GM12878 (cell line): ENCODE measurements around the gene NOL3. TPM values are rescaled to one million over a fixed set of nuclear protein-coding genes. Genes with fewer than 3 reads are reported as not detected.

Experiments used
- ATAC-seq: fragments of 200-7000 bp; cut with Tn5 transposase; 3 replicates; pipeline ENCODE4 v1.9.1; 2020; ENCODE audit warnings: mild to moderate bottlenecking, moderate library complexity
- BruUV-seq: library from RNA; stranded (reverse); fragments of 400-500 nt; replicated peaks from 2 replicates; lab custom pipeline; 2021; lab: Mats Ljungman, UMichigan
- CTCF ChIA-PET: fragments of 300-600 bp; sonication (Branson Sonifier 250); formaldehyde crosslinking; extraction: SDS; loops from one replicate; lab custom pipeline; 2021; ENCODE audit warnings: inconsistent platforms; lab: Yijun Ruan, JAX
- POLR2A ChIA-PET: fragments of 350-600 bp; formaldehyde crosslinking; extraction: SDS; loops from one replicate; lab custom pipeline; 2021; ENCODE audit warnings: inconsistent platforms; lab: Charles Lee
- RAD21 ChIA-PET: fragments of 300-600 bp; sonication (Branson Sonifier 250); formaldehyde crosslinking; loops from one replicate; lab custom pipeline; 2023; ENCODE audit warnings: antibody characterized with exemption; ENCODE audit not compliant: unreplicated experiment; lab: Charles Lee
- SMC1A ChIA-PET: fragments of 300-600 bp; sonication (Branson Sonifier 250); formaldehyde crosslinking; loops from one replicate; lab custom pipeline; 2023; ENCODE audit not compliant: unreplicated experiment, uncharacterized antibody; lab: Charles Lee
- DNase-seq: peaks from one replicate; pipeline ENCODE4 v3.0.0-alpha.2; 2011; ENCODE audit warnings: low read depth, low spot score
- FAIRE-seq: peaks from 3 replicates; lab custom pipeline; 2011; peaks lifted over from hg19 to GRCh38; lab: Jason Lieb, UNC
- H2AFZ ChIP-seq: 2 replicates; pipeline ENCODE4 v1.6.0; 2011; ENCODE audit warnings: low read depth, low read length, control low read depth; ENCODE audit not compliant: control insufficient read depth
- H3K27ac ChIP-seq: 2 replicates; pipeline ENCODE4 v1.5.1; 2011; ENCODE audit warnings: control low read depth; ENCODE audit not compliant: control insufficient read depth, insufficient read depth
- H3K27me3 ChIP-seq, 2 experiments: replicated peaks in 1 of 2; 2 replicates each; pipeline versions ENCODE4 v1.6.0 to v1.6.1; 2011; ENCODE audit warnings: low read length in 1 of 2; ENCODE audit not compliant: control insufficient read depth in 2 of 2, insufficient read depth in 2 of 2
- H3K36me3 ChIP-seq, 2 experiments: 2 replicates each; pipeline ENCODE4 v1.5.1; 2011; ENCODE audit warnings: low read length in 1 of 2; ENCODE audit not compliant: control insufficient read depth in 2 of 2, insufficient read depth in 2 of 2
- H3K4me1 ChIP-seq: 2 replicates; pipeline ENCODE4 v1.6.1; 2011; ENCODE audit warnings: mild to moderate bottlenecking, low read length, moderate library complexity, mixed read lengths; ENCODE audit not compliant: control insufficient read depth, insufficient read depth
- H3K4me2 ChIP-seq: 2 replicates; pipeline ENCODE4 v1.6.0; 2011; ENCODE audit warnings: control low read depth; ENCODE audit not compliant: control insufficient read depth, insufficient read depth
- H3K4me3 ChIP-seq: fragments of 200-600 bp; sonication (generic); 2 replicates; pipeline ENCODE4 v1.5.1; 2016
- H3K79me2 ChIP-seq: 2 replicates; pipeline ENCODE4 v1.6.0; 2011; ENCODE audit warnings: low read length; ENCODE audit not compliant: control insufficient read depth, insufficient read depth
- H3K9ac ChIP-seq: 2 replicates; pipeline ENCODE4 v1.8.0; 2011; ENCODE audit warnings: low read length, control low read depth, mixed read lengths; ENCODE audit not compliant: control insufficient read depth, insufficient read depth
- H3K9me3 ChIP-seq: replicated peaks from 3 replicates; pipeline ENCODE4 v1.5.1; 2011; ENCODE audit warnings: mild to moderate bottlenecking, low read length; ENCODE audit not compliant: control insufficient read depth, insufficient read depth
- H4K20me1 ChIP-seq: 2 replicates; pipeline ENCODE4 v1.6.0; 2011; ENCODE audit not compliant: control insufficient read depth, insufficient read depth
- CUX1 ChIP-seq: IDR thresholded peaks from 2 replicates; pipeline ENCODE4 v1.6.1; 2012; ENCODE audit warnings: improper control_type of control experiment, low read depth, low read length; ENCODE audit not compliant: insufficient replicate concordance
- GATAD2B ChIP-seq: fragments of 450-650 bp; conservative IDR thresholded peaks from 2 replicates; pipeline ENCODE4 v1.6.1; 2017; ENCODE audit warnings: low read depth, mild to moderate bottlenecking, moderate library complexity
- NFYB ChIP-seq: IDR thresholded peaks from 2 replicates; pipeline ENCODE4 v1.6.1; 2011; ENCODE audit warnings: low read depth, mild to moderate bottlenecking, low read length, improper control_type of control experiment, moderate library complexity; ENCODE audit not compliant: insufficient read depth
- TARDBP ChIP-seq: IDR thresholded peaks from 2 replicates; pipeline ENCODE4 v1.6.1; 2016; ENCODE audit warnings: borderline replicate concordance
- WGBS: methylation state at CpG from one replicate; pipeline ENCODE4 v1.1.6; 2016; ENCODE audit warnings: low lambda C conversion rate; ENCODE audit not compliant: insufficient replicate concordance, insufficient coverage; ENCODE audit errors: missing lambda C conversion rate; 5-methylcytosine and 5-hydroxymethylcytosine counted together
- in situ Hi-C: fragments of 300-500 bp; cut with MboI; formaldehyde crosslinking; loops from 9 replicates; pipeline ENCODE4 v1.14.3; 2018; ENCODE audit warnings: mixed read lengths
- intact Hi-C: fragments of 100-400 bp; cut with micrococcal nuclease; formaldehyde crosslinking; loops from one replicate; pipeline ENCODE4 v1.14.2; 2022; ENCODE audit not compliant: unreplicated experiment
- polyA plus RNA-seq, 11 experiments: library from polyadenylated mRNA; depleted of rRNA in 4 of 11; unstranded in 6 of 11; stranded (reverse) in 5 of 11; fragments of >200 nt; fragmentation: Nextera tagmentation in 4 of 11; fragmentation: Illumina TruSeq in 1 of 11; extraction: Ambion mirVana in 4 of 11; extraction: Trizol in 1 of 11; gene quantifications; 1 replicate in 1 of 11; 2 replicates in 10 of 11; pipeline versions ENCODE4 v1.2.1 to v1.2.3, GENCODE V29; 2011 to 2016; ENCODE audit warnings: inconsistent platforms in 2 of 11, missing spikeins in 2 of 11, low read depth in 1 of 11
- total RNA-seq, 4 experiments: library from RNA; depleted of rRNA in 3 of 4; stranded (reverse); fragments of >200 nt in 3 of 4; fragmentation: Illumina TruSeq in 1 of 4; extraction: Trizol in 1 of 4; gene quantifications; 2 replicates each; pipeline versions ENCODE4 v1.2.1 to v1.2.3, GENCODE V29; 2013 to 2021
- TF ChIP-seq, protein P1 (sequence below): fragments of 450-650 bp; IDR thresholded peaks from 2 replicates; pipeline ENCODE4 v1.6.1; 2016; ENCODE audit warnings: mild to moderate bottlenecking

NOL3 gene
- total and polyA plus RNA-seq, 10 of the 15 experiments (the other 5 are each of a cell fraction or from before 2014, with no cell fraction given), result 0.31 to 18.4 (median 2.7) TPM

GRCh38 chr16:67166110-67166547 lies 4.2 kb upstream of the NOL3 start:
- intact Hi-C loops (no loop called here), in situ Hi-C loops (no loop called here)
- FAIRE-seq (no peak), DNase-seq (no peak), ATAC-seq (no peak)
- ChIA-PET RAD21 (no interaction called here), SMC1A (interaction anchor here (1.0 kb wide), 1 partner anchor 19 kb away, joined by 3 read pairs; no protein-coding TSS in a partner anchor), CTCF (interaction anchor here (0.7 to 1.3 kb wide), 4 partner anchors 9 to 62 kb away, joined by 3 to 6 read pairs (median 4); no protein-coding TSS in a partner anchor)
- Histone ChIP-seq H2AFZ (no peak overlapping the region), H3K4me1 (peaks cover 52% of the 10 kb centered on the region), H3K36me3 (no peaks in the 10 kb centered on the region), H3K4me3 (no peak overlapping the region), H3K27me3 (peaks cover 2 to 18% of the 10 kb centered on the region in 2 experiments), H3K9ac (no peak overlapping the region), H3K9me3 (no peaks in the 10 kb centered on the region; the same call in 2 of the 3 replicates)
- BruUV-seq, result no TSS peak
- TF ChIP-seq, protein P1, sequence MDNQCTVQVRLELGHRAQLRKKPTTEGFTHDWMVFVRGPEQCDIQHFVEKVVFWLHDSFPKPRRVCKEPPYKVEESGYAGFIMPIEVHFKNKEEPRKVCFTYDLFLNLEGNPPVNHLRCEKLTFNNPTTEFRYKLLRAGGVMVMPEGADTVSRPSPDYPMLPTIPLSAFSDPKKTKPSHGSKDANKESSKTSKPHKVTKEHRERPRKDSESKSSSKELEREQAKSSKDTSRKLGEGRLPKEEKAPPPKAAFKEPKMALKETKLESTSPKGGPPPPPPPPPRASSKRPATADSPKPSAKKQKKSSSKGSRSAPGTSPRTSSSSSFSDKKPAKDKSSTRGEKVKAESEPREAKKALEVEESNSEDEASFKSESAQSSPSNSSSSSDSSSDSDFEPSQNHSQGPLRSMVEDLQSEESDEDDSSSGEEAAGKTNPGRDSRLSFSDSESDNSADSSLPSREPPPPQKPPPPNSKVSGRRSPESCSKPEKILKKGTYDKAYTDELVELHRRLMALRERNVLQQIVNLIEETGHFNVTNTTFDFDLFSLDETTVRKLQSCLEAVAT, result peak; percentile 63
- TF ChIP-seq GATAD2B (no peak), CUX1 (no peak), NFYB (no peak), TARDBP (no peak)
- TF ChIP-seq, all 136 proteins: peak for 1
- no peak overlapping the region for H3K4me2 ChIP-seq
- WGBS, result 54% methylated on average over 15 of the region's 18 CpGs
- H3K27ac ChIP-seq, result no peak overlapping the region
- H4K20me1 ChIP-seq, result no peaks in the 10 kb centered on the region; the same call in 1 of the 2 replicates
- POLR2A ChIA-PET, result no interaction called here
- H3K79me2 ChIP-seq, result no peaks in the 10 kb centered on the region
